Caco-2 (cell line): ENCODE measurements around the gene PPP1R9A. TPM values are rescaled to one million over a fixed set of nuclear protein-coding genes. Genes with fewer than 3 reads are reported as not detected.

Experiments used
- BruUV-seq: library from RNA; stranded (reverse); fragments of 400-500 nt; replicated peaks from 2 replicates; lab custom pipeline; 2021; lab: Mats Ljungman, UMichigan
- CTCF ChIA-PET: fragments of 300-600 bp; sonication (Branson Sonifier 250); formaldehyde crosslinking; loops from one replicate; lab custom pipeline; 2022; ENCODE audit warnings: antibody characterized with exemption; lab: Charles Lee
- POLR2A ChIA-PET: fragments of 300-600 bp; sonication (Branson Sonifier 250); formaldehyde crosslinking; loops from one replicate; lab custom pipeline; 2022; ENCODE audit warnings: antibody characterized with exemption; lab: Charles Lee
- DNase-seq, 2 experiments: peaks; one replicate each; pipeline versions ENCODE4 v3.0.0 to v3.0.0-alpha.2; 2020 to 2022
- H3K27me3 ChIP-seq: replicated peaks from 2 replicates; pipeline ENCODE4 v1.6.0; 2011; ENCODE audit warnings: low read length; ENCODE audit not compliant: control insufficient read depth, insufficient read depth
- H3K36me3 ChIP-seq: 2 replicates; pipeline ENCODE4 v1.5.1; 2011; ENCODE audit warnings: low read length; ENCODE audit not compliant: control insufficient read depth, insufficient read depth
- H3K4me1 ChIP-seq: fragments of 250-450 bp; sonication (Bioruptor Pico); 2 replicates; pipeline ENCODE4 v1.5.1; 2020; ENCODE audit warnings: mild to moderate bottlenecking
- H3K4me3 ChIP-seq: 2 replicates; pipeline ENCODE4 v1.5.1; 2011; ENCODE audit warnings: low read depth, mild to moderate bottlenecking, control low read depth, low read length
- H3K9me3 ChIP-seq: fragments of 250-450 bp; sonication (Bioruptor Pico); 2 replicates; pipeline ENCODE4 v1.5.1; 2020; ENCODE audit warnings: mild to moderate bottlenecking, moderate library complexity
- H3K27ac Mint-ChIP-seq: one replicate; pipeline ENCODE4 v1.8.0; 2022; ENCODE audit warnings: mixed read lengths; ENCODE audit not compliant: unreplicated experiment
- H3K27me3 Mint-ChIP-seq: one replicate; pipeline ENCODE4 v1.8.0; 2022; ENCODE audit warnings: mixed read lengths; ENCODE audit not compliant: insufficient read depth, unreplicated experiment
- H3K36me3 Mint-ChIP-seq: one replicate; pipeline ENCODE4 v1.8.0; 2022; ENCODE audit warnings: mild to moderate bottlenecking, mixed read lengths; ENCODE audit not compliant: insufficient read depth, unreplicated experiment
- H3K4me1 Mint-ChIP-seq: one replicate; pipeline ENCODE4 v1.8.0; 2022; ENCODE audit warnings: low read depth, mixed read lengths; ENCODE audit not compliant: unreplicated experiment
- H3K4me3 Mint-ChIP-seq: one replicate; pipeline ENCODE4 v1.8.0; 2022; ENCODE audit warnings: mild to moderate bottlenecking, moderate library complexity, mixed read lengths; ENCODE audit not compliant: unreplicated experiment
- H3K9me3 Mint-ChIP-seq: one replicate; pipeline ENCODE4 v1.8.0; 2022; ENCODE audit warnings: mixed read lengths; ENCODE audit not compliant: unreplicated experiment
- CTCF ChIP-seq, 2 experiments: fragments of 200-600 bp in 1 of 2; IDR thresholded peaks; 1 replicate in 1 of 2; 2 replicates in 1 of 2; pipeline versions ENCODE4 v1.5.1 to v1.8.0; 2011 to 2022; ENCODE audit warnings: antibody characterized with exemption in 1 of 2, control low read depth in 1 of 2, inconsistent platforms in 1 of 2, low read depth in 1 of 2, low read length in 1 of 2, mild to moderate bottlenecking in 1 of 2, moderate library complexity in 1 of 2; ENCODE audit not compliant: insufficient read depth in 1 of 2, severe bottlenecking in 1 of 2, unreplicated experiment in 1 of 2
- intact Hi-C: fragments of 100-400 bp; cut with micrococcal nuclease; formaldehyde crosslinking; loops from one replicate; pipeline ENCODE4 v1.10.0; 2022; ENCODE audit not compliant: unreplicated experiment
- total RNA-seq: library from RNA; stranded (reverse); gene quantifications from 2 replicates; pipeline ENCODE4 v1.2.3, GENCODE V29; 2022

PPP1R9A gene
- total RNA-seq, 1 experiment from 2014 or later, result 37.4 TPM

- Mint-ChIP-seq H3K27ac (no peak overlapping the region), H3K27me3 (no peaks in the 10 kb centered on the region), H3K4me1 (no peaks in the 10 kb centered on the region), H3K4me3 (no peak overlapping the region), H3K36me3 (no peaks in the 10 kb centered on the region), H3K9me3 (no peaks in the 10 kb centered on the region)
- ChIA-PET POLR2A (no interaction called here), CTCF (no interaction called here)
- H3K4me3 ChIP-seq, result no peak overlapping the region
- no peaks in the 10 kb centered on the region for H3K27me3 ChIP-seq
- H3K4me1 ChIP-seq, result no peaks in the 10 kb centered on the region; the same call in 1 of the 2 replicates
- DNase-seq, result no peak
- intact Hi-C loops, result no loop called here
- H3K9me3 ChIP-seq, result no peaks in the 10 kb centered on the region
- no TSS peak for BruUV-seq
- no peaks in the 10 kb centered on the region for H3K36me3 ChIP-seq
- no peak for TF ChIP-seq CTCF (IDR thresholded peaks at IDR 0.05; ENCODE audit: insufficient read depth in 1 of 2, low read depth in 1 of 2, low read length in 1 of 2, severe bottlenecking in 1 of 2, unreplicated experiment in 1 of 2)
Observed at GRCh38 chr7:95338832-95339231, 431.4 kb downstream of the PPP1R9A start.

- ChIA-PET POLR2A (no interaction called here), CTCF (interaction anchor here (0.7 kb wide), 1 partner anchor 55 kb away, joined by 3 read pairs; the partner anchor contains the start of gene PON3)
- H3K27me3 ChIP-seq, result no peaks in the 10 kb centered on the region
- Mint-ChIP-seq H3K36me3 (no peaks in the 10 kb centered on the region), H3K4me3 (no peak overlapping the region), H3K27me3 (no peaks in the 10 kb centered on the region), H3K4me1 (no peaks in the 10 kb centered on the region), H3K27ac (no peak overlapping the region), H3K9me3 (no peaks in the 10 kb centered on the region)
- H3K4me3 ChIP-seq, result no peak overlapping the region
- no peaks in the 10 kb centered on the region; the same call in 1 of the 2 replicates for H3K4me1 ChIP-seq
- H3K9me3 ChIP-seq, result no peaks in the 10 kb centered on the region
- H3K36me3 ChIP-seq, result no peaks in the 10 kb centered on the region
- no peak for TF ChIP-seq CTCF (IDR thresholded peaks at IDR 0.05; ENCODE audit: insufficient read depth in 1 of 2, low read depth in 1 of 2, low read length in 1 of 2, severe bottlenecking in 1 of 2, unreplicated experiment in 1 of 2)
- intact Hi-C loops, result no loop called here
- no peak for DNase-seq
- BruUV-seq, result no TSS peak
Observed at GRCh38 chr7:95340491-95340890, 433.1 kb downstream of the PPP1R9A start.

- BruUV-seq, result no TSS peak
- H3K9me3 ChIP-seq, result no peaks in the 10 kb centered on the region
Observed at GRCh38 chr7:95342029-95342428, 434.6 kb downstream of the PPP1R9A start.

More at GRCh38 chr7:95342029-95342428, 434.6 kb downstream of the PPP1R9A start:
- Mint-ChIP-seq H3K4me3 (no peak overlapping the region), H3K4me1 (no peaks in the 10 kb centered on the region), H3K27ac (no peak overlapping the region), H3K36me3 (no peaks in the 10 kb centered on the region), H3K27me3 (no peaks in the 10 kb centered on the region), H3K9me3 (no peaks in the 10 kb centered on the region)
- Histone ChIP-seq H3K27me3 (no peaks in the 10 kb centered on the region), H3K36me3 (no peaks in the 10 kb centered on the region), H3K4me1 (no peaks in the 10 kb centered on the region), H3K4me3 (no peak overlapping the region)
- POLR2A ChIA-PET, result no interaction called here
- intact Hi-C loops, result no loop called here
- CTCF ChIA-PET, result no interaction called here
- no peak for DNase-seq
- TF ChIP-seq CTCF (IDR thresholded peaks at IDR 0.05; ENCODE audit: insufficient read depth in 1 of 2, low read depth in 1 of 2, low read length in 1 of 2, severe bottlenecking in 1 of 2, unreplicated experiment in 1 of 2), result no peak
